ENCODE data around the gene NUPR2.
A peak's percentile ranks its signal among the peaks of the same experiment; 100 is the strongest.
"Not testable (repeated sequence)": the region's sequence is repeated elsewhere in the genome, so short reads cannot be mapped to it uniquely, and the experiment has no call there.

Gene NUPR2

DNA sequence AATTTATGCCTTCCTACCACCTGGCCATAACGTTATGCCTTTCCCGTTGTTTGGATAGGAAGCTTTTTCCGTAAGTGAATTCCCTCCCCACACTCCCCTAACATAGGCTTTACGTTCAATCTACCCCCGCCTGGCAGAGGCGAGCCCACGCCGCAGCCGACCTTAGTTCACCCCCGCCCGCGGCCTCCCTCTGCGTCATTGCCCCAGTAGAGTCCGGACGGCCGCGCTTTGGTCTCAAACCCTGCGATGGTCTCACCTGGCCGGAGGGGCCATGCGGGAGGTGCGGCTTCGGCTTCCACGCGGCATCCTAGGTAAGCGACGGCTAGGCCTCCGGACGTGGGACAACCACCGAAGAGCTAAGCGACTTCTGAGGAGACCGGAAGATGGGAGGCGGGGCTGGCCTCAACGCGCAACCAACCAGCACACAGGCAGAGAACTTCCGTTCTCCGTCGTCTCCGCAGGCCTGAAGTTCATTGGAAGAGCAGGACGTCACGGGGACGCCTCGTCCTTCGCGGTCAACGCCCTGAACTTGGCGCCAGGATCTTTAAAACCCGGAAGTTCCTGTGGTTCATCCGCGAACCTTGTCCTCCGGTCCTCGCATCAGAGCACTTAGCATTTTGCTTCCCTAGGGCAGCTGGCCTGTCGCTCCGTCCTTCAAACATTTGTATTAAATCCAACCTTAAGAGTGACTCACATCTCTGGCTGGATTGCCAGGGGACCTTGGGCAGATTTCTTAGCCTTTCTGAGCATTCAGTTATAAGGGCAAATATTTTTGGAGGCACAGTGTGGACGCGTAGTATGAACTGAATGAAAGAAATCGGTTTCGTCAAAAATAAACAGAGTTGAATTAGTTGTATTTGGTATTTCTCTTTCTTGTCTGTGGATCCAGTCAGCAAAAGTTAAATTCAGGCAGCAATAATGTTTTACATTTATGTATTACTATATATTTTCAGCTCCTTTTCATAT, 9.8 kb downstream of the NUPR2 start, which contains the start of gene CHCHD2:
TSS of gene CHCHD2 (minus strand) at position 369 of the 966 bp plus-strand sequence. CDS start at position 306, 63 bp downstream.
- Histone ChIP-seq H3K36me3 (ENCODE audit: control insufficient read depth, insufficient read depth, low read length) (peaks cover 25% of the 10 kb centered on the region), H3K4me3 (ENCODE audit: low read depth, low read length) (peak within 1 kb of the TSS; percentile 98), H3K27me3 (ENCODE audit: control insufficient read depth, insufficient read depth, low read length) (no peaks in the 10 kb centered on the region), H3K4me1 (ENCODE audit: control insufficient read depth, insufficient read depth, low read length) (no peaks in the 10 kb centered on the region), H3K27ac (ENCODE audit: low read depth, low read length) (peak within 1 kb of the TSS; percentile 84; the same call in 1 of the 2 replicates), H3K9me3 (ENCODE audit: control insufficient read depth, insufficient read depth, low read depth, low read length) (peaks cover 6% of the 10 kb centered on the region; the same call in 1 of the 2 replicates), H3K9ac (ENCODE audit: low read length) (peak within 1 kb of the TSS; percentile 95)

DNA sequence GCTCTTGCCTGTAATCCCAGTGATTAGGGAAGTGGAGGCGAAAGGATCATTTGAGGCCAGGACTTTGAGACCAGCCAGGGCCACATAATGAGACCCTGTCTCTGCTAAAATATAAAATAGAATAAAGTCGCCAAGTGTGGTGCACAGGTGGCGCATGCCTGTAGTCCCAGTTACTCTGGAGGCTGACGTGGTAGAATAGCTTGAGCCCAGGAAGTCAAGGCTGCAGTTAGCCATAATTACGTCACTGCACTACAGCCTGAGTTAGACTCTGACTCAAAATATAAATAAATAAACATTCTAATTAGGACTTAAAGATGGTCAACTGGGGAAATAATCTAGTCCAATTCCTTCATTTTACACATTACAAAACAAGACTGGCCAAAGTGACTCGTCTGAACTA, 10.7 kb downstream of the NUPR2 start:
- Histone ChIP-seq H3K27me3 (ENCODE audit: control insufficient read depth, insufficient read depth, low read length) (no peaks in the 10 kb centered on the region), H3K9ac (ENCODE audit: low read length) (peak overlapping the region; percentile 95), H3K27ac (ENCODE audit: low read depth, low read length) (peak overlapping the region; percentile 84; the same call in 1 of the 2 replicates), H3K9me3 (ENCODE audit: control insufficient read depth, insufficient read depth, low read depth, low read length) (peaks cover 6% of the 10 kb centered on the region; the same call in 1 of the 2 replicates), H3K4me1 (ENCODE audit: control insufficient read depth, insufficient read depth, low read length) (no peaks in the 10 kb centered on the region), H3K4me3 (ENCODE audit: low read depth, low read length) (peak overlapping the region; percentile 98), H3K36me3 (ENCODE audit: control insufficient read depth, insufficient read depth, low read length) (peaks cover 34% of the 10 kb centered on the region)

DNA sequence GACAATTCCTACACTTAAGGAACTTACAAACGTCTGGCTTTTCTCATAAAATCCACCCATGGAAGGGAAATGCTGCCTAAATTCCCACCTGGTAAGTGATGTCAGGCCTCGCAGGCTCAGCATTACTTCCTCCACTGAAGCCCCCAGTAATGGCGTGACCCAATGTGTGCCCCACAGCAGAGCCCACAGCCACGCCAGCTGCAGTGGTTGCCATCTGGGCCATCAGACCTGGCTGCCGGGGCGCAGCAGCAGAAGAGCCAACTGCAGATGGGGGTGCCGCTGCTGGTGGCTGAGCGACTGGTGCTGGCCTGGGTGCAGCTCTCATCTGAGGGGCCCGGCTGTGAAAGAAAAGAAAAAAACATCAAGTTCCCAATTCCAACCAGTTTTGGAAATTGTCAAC, 12.1 kb downstream of the NUPR2 start:
- not testable (repeated sequence) for H3K9ac ChIP-seq (ENCODE audit: low read length); H3K27me3 ChIP-seq (ENCODE audit: control insufficient read depth, insufficient read depth, low read length); H3K4me1 ChIP-seq (ENCODE audit: control insufficient read depth, insufficient read depth, low read length); H3K27ac ChIP-seq (ENCODE audit: low read depth, low read length); H3K4me3 ChIP-seq (ENCODE audit: low read depth, low read length); H3K9me3 ChIP-seq (ENCODE audit: control insufficient read depth, insufficient read depth, low read depth, low read length)
- H3K36me3 ChIP-seq (ENCODE audit: control insufficient read depth, insufficient read depth, low read length), result peaks cover 45% of the 10 kb centered on the region

DNA sequence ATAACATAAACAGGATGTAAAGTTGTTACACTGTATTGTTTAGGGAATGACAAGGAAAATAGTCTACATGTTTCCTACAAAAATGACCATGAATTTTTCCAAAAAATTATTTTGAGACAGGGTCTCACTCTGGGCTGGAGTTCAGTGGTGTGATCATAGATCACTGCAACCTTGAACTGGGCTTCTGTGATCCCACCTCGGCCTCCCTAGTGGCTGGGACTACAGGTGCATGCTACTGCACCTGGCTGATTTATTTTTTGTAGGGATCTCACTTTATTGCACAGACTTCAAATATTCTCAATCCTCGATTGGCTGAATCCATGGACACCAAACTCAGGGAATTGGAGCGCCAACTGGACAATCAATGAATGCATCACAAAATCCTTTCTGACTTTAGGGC, 16.6 kb downstream of the NUPR2 start:
- Histone ChIP-seq H3K36me3 (ENCODE audit: control insufficient read depth, insufficient read depth, low read length) (peaks cover 45% of the 10 kb centered on the region), H3K4me3 (ENCODE audit: low read depth, low read length) (no peak overlapping the region), H3K9ac (ENCODE audit: low read length) (no peak overlapping the region), H3K27ac (ENCODE audit: low read depth, low read length) (no peak overlapping the region), H3K4me1 (ENCODE audit: control insufficient read depth, insufficient read depth, low read length) (no peaks in the 10 kb centered on the region), H3K27me3 (ENCODE audit: control insufficient read depth, insufficient read depth, low read length) (no peaks in the 10 kb centered on the region), H3K9me3 (ENCODE audit: control insufficient read depth, insufficient read depth, low read depth, low read length) (peaks cover 2% of the 10 kb centered on the region; the same call in 1 of the 2 replicates)

DNA sequence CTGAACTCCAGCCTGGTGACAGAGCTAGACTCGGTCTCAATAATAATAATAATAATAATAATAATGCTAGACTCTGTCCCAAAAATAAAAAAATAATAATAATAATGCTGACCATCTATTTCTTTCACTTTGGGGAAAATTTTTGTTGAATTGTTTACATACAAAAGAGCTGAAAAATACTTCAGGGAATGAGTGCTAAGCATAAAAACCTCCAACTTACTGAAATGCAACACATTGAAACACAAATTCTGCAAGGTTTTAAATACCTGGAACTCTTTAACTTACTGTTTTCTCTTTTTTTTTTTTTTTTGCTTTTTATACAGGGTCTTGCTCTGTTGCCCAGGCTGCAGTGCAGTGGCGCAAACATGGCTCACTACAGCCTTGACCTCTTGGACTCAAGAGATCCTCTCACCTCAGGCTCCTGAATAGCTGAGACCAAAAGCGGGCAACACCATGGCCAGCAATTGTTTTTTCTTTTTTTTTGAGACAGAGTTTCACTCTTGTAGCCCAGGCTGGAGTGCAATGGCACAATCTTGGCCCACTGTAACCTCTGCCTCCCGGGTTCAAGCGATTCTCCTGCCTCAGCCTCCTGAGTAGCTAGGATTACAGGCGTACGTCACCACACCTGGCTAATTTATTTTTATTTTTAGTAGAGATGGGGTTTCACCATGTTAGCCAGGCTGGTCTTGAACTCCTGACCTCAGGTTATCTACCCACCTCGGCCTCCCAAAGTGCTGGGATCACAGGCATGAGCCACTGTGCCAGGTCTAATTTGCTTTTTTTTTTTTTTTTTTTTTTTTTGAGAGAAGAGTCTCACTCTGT, 17.8 kb downstream of the NUPR2 start:
- H3K27ac ChIP-seq (ENCODE audit: low read depth, low read length); H3K9me3 ChIP-seq (ENCODE audit: control insufficient read depth, insufficient read depth, low read depth, low read length); H3K9ac ChIP-seq (ENCODE audit: low read length); H3K27me3 ChIP-seq (ENCODE audit: control insufficient read depth, insufficient read depth, low read length); H3K4me3 ChIP-seq (ENCODE audit: low read depth, low read length); H3K4me1 ChIP-seq (ENCODE audit: control insufficient read depth, insufficient read depth, low read length): not testable (repeated sequence)
- H3K36me3 ChIP-seq (ENCODE audit: control insufficient read depth, insufficient read depth, low read length), result peaks cover 38% of the 10 kb centered on the region

DNA sequence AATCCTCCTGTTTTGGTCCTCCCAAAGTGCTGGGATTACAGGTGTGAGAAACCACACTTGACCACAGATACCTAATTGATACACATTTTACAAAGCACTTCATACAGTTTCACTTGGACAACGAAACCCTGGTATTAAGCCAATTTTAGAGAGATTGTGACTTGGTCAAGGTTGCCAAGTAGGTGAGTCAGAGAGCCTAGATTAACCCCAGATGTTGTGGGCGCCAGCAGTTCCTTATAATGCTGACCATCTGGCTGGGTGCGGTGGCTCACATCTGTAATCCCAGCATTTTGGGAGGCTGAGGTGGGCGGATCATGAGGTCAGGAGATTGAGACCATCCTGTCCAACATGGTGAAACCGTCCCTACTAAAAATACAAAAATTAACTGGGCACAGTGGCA, 18.5 kb downstream of the NUPR2 start:
- no peak overlapping the region for H3K4me3 ChIP-seq (ENCODE audit: low read depth, low read length)
- no peak overlapping the region for H3K27ac ChIP-seq (ENCODE audit: low read depth, low read length)
- H3K9ac ChIP-seq (ENCODE audit: low read length), result no peak overlapping the region
- H3K36me3 ChIP-seq (ENCODE audit: control insufficient read depth, insufficient read depth, low read length), result peaks cover 31% of the 10 kb centered on the region
- H3K9me3 ChIP-seq (ENCODE audit: control insufficient read depth, insufficient read depth, low read depth, low read length), result peaks cover 2% of the 10 kb centered on the region; the same call in 1 of the 2 replicates
- no peaks in the 10 kb centered on the region for H3K27me3 ChIP-seq (ENCODE audit: control insufficient read depth, insufficient read depth, low read length)
- no peaks in the 10 kb centered on the region for H3K4me1 ChIP-seq (ENCODE audit: control insufficient read depth, insufficient read depth, low read length)

DNA sequence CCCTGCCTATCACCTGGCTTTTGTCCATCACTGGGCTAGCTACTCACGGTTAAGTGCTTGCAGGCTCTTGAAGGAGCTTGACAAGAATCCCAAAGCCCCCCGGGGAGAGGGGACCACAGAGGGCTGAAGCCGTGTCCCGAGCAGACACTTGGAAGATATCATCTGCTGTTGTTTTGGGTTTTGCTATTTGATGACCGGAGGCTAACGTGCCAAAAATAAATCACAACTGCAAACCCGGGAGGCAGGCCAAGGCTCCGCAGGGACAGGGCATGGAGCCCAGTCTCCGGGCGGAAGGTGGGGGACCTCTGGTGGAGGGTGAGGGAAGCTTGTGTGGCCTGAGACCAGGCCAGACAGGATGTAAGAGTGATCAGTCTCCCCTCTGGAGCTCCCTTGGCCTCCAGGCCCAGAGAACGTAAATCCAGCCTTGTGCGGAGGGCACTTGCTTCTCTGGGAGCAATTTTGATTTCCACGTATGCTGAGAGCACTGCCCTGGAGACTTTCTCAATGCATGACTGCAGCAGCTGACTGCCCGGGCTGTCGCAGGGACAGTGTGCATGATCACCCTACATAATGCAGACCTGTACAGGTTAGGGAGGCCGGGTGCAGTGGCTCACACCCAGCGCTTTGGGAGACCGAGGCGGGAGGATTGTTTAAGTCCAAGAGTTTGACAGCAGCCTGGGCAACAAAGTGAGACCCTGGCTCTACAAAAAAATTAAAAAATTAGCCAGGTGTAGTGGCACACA, 23.3 kb downstream of the NUPR2 start, which contains the start of gene PHKG1:
TSS of gene PHKG1 (minus strand) at position 164 of the 743 bp plus-strand sequence. CDS start 4,011 bp downstream, outside the sequence.
- Histone ChIP-seq H3K9ac (ENCODE audit: low read length) (no peak within 1 kb of the TSS), H3K27ac (ENCODE audit: low read depth, low read length) (no peak within 1 kb of the TSS), H3K4me3 (ENCODE audit: low read depth, low read length) (no peak within 1 kb of the TSS), H3K27me3 (ENCODE audit: control insufficient read depth, insufficient read depth, low read length) (no peaks in the 10 kb centered on the region), H3K9me3 (ENCODE audit: control insufficient read depth, insufficient read depth, low read depth, low read length) (no peaks in the 10 kb centered on the region; the same call in 1 of the 2 replicates), H3K4me1 (ENCODE audit: control insufficient read depth, insufficient read depth, low read length) (no peaks in the 10 kb centered on the region), H3K36me3 (ENCODE audit: control insufficient read depth, insufficient read depth, low read length) (no peaks in the 10 kb centered on the region)

DNA sequence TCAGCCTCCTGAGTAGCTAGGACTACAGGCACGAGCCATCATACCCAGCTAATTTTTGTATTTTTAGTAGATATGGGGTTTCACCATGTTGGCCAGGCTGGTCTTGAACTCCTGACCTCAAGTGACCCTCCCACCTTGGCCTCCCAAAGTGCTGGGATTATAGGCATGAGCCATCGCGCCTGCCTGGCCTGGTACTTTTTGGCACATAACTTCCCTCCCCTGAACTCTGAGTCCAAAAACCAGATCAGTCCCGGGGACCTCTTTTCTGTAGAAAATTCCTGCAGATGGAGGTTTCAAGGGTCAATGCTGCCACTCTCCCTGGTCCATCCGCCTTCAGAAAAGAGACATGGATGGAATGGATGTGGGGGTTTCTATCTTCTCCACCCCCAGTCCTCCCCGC, 23.8 kb downstream of the NUPR2 start:
- H3K4me3 ChIP-seq (ENCODE audit: low read depth, low read length); H3K36me3 ChIP-seq (ENCODE audit: control insufficient read depth, insufficient read depth, low read length); H3K9ac ChIP-seq (ENCODE audit: low read length); H3K4me1 ChIP-seq (ENCODE audit: control insufficient read depth, insufficient read depth, low read length); H3K27me3 ChIP-seq (ENCODE audit: control insufficient read depth, insufficient read depth, low read length); H3K9me3 ChIP-seq (ENCODE audit: control insufficient read depth, insufficient read depth, low read depth, low read length); H3K27ac ChIP-seq (ENCODE audit: low read depth, low read length): not testable (repeated sequence)

DNA sequence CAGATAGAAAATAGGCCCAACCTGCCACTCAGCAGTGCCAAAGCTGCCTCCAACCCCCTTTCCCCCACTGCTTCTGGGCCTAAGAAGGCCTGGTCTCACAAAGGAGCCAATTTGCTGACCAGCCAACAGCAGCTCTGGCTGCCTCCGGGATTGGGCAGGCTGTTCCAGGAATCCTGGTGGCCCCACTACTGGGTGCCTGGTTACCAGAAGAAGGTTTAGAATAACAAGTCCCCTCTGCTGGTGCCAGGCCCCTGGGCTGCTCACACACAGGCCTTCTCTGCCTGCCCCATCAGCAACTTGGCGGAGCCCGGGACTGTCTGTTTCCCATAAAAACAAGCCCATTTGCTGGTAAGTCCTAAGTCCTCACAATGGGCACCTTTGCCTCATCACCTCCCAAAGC, 24.6 kb downstream of the NUPR2 start:
- no peaks in the 10 kb centered on the region for H3K4me1 ChIP-seq (ENCODE audit: control insufficient read depth, insufficient read depth, low read length)
- no peak overlapping the region for H3K4me3 ChIP-seq (ENCODE audit: low read depth, low read length)
- H3K9me3 ChIP-seq (ENCODE audit: control insufficient read depth, insufficient read depth, low read depth, low read length), result no peaks in the 10 kb centered on the region; the same call in 1 of the 2 replicates
- H3K36me3 ChIP-seq (ENCODE audit: control insufficient read depth, insufficient read depth, low read length), result no peaks in the 10 kb centered on the region
- H3K27ac ChIP-seq (ENCODE audit: low read depth, low read length), result no peak overlapping the region
- H3K9ac ChIP-seq (ENCODE audit: low read length), result no peak overlapping the region
- no peaks in the 10 kb centered on the region for H3K27me3 ChIP-seq (ENCODE audit: control insufficient read depth, insufficient read depth, low read length)

DNA sequence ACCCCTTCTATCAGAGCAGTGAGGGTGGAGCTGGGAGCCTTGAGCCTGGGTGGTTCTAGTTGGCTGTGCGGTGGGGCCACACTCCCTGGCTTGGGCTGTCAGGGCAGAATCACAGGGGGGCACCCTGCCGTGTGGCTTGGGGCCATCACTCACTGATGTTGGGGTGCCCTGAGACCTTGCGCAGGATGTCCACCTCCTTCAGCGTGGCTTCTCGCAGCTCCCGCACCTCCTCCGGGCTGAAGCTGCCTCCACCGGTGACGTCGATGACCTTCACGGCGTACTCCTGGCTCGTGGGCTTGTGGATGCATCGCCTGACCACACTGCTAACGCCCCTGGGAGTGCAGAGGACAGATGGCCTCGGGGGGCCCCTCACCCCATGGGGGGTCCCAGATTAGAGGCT, 28.8 kb downstream of the NUPR2 start:
- H3K27me3 ChIP-seq (ENCODE audit: control insufficient read depth, insufficient read depth, low read length), result no peaks in the 10 kb centered on the region
- H3K9ac ChIP-seq (ENCODE audit: low read length), result no peak overlapping the region
- H3K4me3 ChIP-seq (ENCODE audit: low read depth, low read length), result no peak overlapping the region
- H3K36me3 ChIP-seq (ENCODE audit: control insufficient read depth, insufficient read depth, low read length), result 0 out of 2 replicates have a peak, but pooled peaks cover 3% of the 10 kb centered on the region
- H3K4me1 ChIP-seq (ENCODE audit: control insufficient read depth, insufficient read depth, low read length), result no peaks in the 10 kb centered on the region
- H3K27ac ChIP-seq (ENCODE audit: low read depth, low read length), result no peak overlapping the region
- H3K9me3 ChIP-seq (ENCODE audit: control insufficient read depth, insufficient read depth, low read depth, low read length), result no peaks in the 10 kb centered on the region
